ENCODE data around the gene NHERF1. TPM values are rescaled to one million over a fixed set of nuclear protein-coding genes. Genes with fewer than 3 reads are reported as not detected.

The NHERF1 gene
- total RNA-seq, 2 experiments from 2014 or later: 136 TPM

- Mint-ChIP-seq H3K4me1 (ENCODE audit: low read depth) (peaks cover 74% of the 10 kb centered on the region), H3K4me3 (no peak overlapping the region), H3K27ac (peak overlapping the region; percentile 88), H3K9me3 (peaks cover 7% of the 10 kb centered on the region), H3K27me3 (no peaks in the 10 kb centered on the region), H3K36me3 (no peaks in the 10 kb centered on the region)
- DNase-seq: no peak
- intact Hi-C loops (cut with micrococcal nuclease): loop anchor here (1.0 to 10.0 kb wide), 4 partner anchors 15 to 529 kb away; partner anchors contain the start of gene TTYH2
- ChIA-PET CTCF (interaction anchor here (1.2 to 4.7 kb wide), 12 partner anchors 7 to 117 kb away, joined by 3 to 123 read pairs (median 30); partner anchors contain the start of genes GRIN2C and RAB37), POLR2A (no interaction called here)
Observed at GRCh38 chr17:74743755-74744154, 4.7 kb upstream of the NHERF1 start.

- CTCF ChIA-PET: interaction anchor here (0.7 to 4.7 kb wide), 18 partner anchors 8 to 280 kb away, joined by 3 to 123 read pairs (median 12); partner anchors contain the start of genes FDXR, GRIN2C, NAT9 and RAB37
- no peaks in the 10 kb centered on the region for H3K36me3 Mint-ChIP-seq
- intact Hi-C loops (cut with micrococcal nuclease): loop anchor here (1.0 to 10.0 kb wide), 3 partner anchors 26 to 530 kb away; partner anchors contain the start of gene TTYH2
- H3K27me3 Mint-ChIP-seq: no peaks in the 10 kb centered on the region
- POLR2A ChIA-PET: no interaction called here
- H3K27ac Mint-ChIP-seq: peak overlapping the region; percentile 72
- peaks cover 68% of the 10 kb centered on the region for H3K4me1 Mint-ChIP-seq (ENCODE audit: low read depth)
- DNase-seq: no peak
- H3K4me3 Mint-ChIP-seq: no peak overlapping the region
- H3K9me3 Mint-ChIP-seq: peaks cover 7% of the 10 kb centered on the region
Observed at GRCh38 chr17:74744349-74744713, 4.1 kb upstream of the NHERF1 start.

- peak overlapping the region; percentile 72 for H3K27ac Mint-ChIP-seq
- no peak overlapping the region for H3K4me3 Mint-ChIP-seq
Observed at GRCh38 chr17:74744714-74745547, 3.5 kb upstream of the NHERF1 start.

GRCh38 chr17:74745548-74746177, 2.8 kb upstream of the NHERF1 start:
- Mint-ChIP-seq H3K36me3 (peaks cover 9% of the 10 kb centered on the region), H3K27me3 (no peaks in the 10 kb centered on the region), H3K4me3 (no peak overlapping the region), H3K27ac (no peak overlapping the region), H3K9me3 (peaks cover 7% of the 10 kb centered on the region), H3K4me1 (ENCODE audit: low read depth) (peaks cover 56% of the 10 kb centered on the region)
- intact Hi-C loops (cut with micrococcal nuclease): loop anchor here (1.0 to 10.0 kb wide), 3 partner anchors 35 to 531 kb away; partner anchors contain the start of gene TTYH2
- DNase-seq: no peak
- ChIA-PET POLR2A (interaction anchor here (1.0 to 1.3 kb wide), 3 partner anchors 31 to 233 kb away, joined by 3 read pairs; partner anchors contain the start of gene NAT9), CTCF (interaction anchor here (0.5 to 4.7 kb wide), 22 partner anchors 8 to 1372 kb away, joined by 3 to 123 read pairs (median 12); partner anchors contain the start of genes FDXR, GRIN2C, NAT9 and RAB37)

More at GRCh38 chr17:74744714-74745547, 3.5 kb upstream of the NHERF1 start:
- peak; percentile 92 for DNase-seq
- Mint-ChIP-seq H3K9me3 (peaks cover 7% of the 10 kb centered on the region), H3K27me3 (no peaks in the 10 kb centered on the region), H3K4me1 (ENCODE audit: low read depth) (peaks cover 64% of the 10 kb centered on the region), H3K36me3 (peaks cover 6% of the 10 kb centered on the region)
- intact Hi-C loops (cut with micrococcal nuclease): loop anchor here (1.0 to 10.0 kb wide), 4 partner anchors 25 to 530 kb away; partner anchors contain the start of gene TTYH2
- CTCF ChIA-PET: interaction anchor here (0.5 to 4.7 kb wide), 24 partner anchors 8 to 1371 kb away, joined by 3 to 123 read pairs (median 10); partner anchors contain the start of genes FDXR, GRIN2C, NAT9 and RAB37
- POLR2A ChIA-PET: interaction anchor here (1.0 to 1.3 kb wide), 3 partner anchors 32 to 233 kb away, joined by 3 read pairs; partner anchors contain the start of gene NAT9

- ChIA-PET CTCF (interaction anchor here (1.2 to 4.7 kb wide), 14 partner anchors 8 to 214 kb away, joined by 4 to 123 read pairs (median 25); partner anchors contain the start of genes FDXR, GRIN2C and RAB37), POLR2A (interaction anchor here (1.1 to 1.3 kb wide), 2 partner anchors 10 to 30 kb away, joined by 3 read pairs; partner anchors contain the start of gene NAT9)
- Mint-ChIP-seq H3K9me3 (peaks cover 7% of the 10 kb centered on the region), H3K4me3 (no peak overlapping the region), H3K4me1 (ENCODE audit: low read depth) (peaks cover 53% of the 10 kb centered on the region), H3K27ac (peak overlapping the region; percentile 63), H3K36me3 (peaks cover 14% of the 10 kb centered on the region), H3K27me3 (no peaks in the 10 kb centered on the region)
- no peak for DNase-seq
- intact Hi-C loops (cut with micrococcal nuclease): loop anchor here (1.0 to 10.0 kb wide), 3 partner anchors 34 to 532 kb away; partner anchors contain the start of gene TTYH2
Observed at GRCh38 chr17:74746376-74746775, 2.1 kb upstream of the NHERF1 start.

- CTCF ChIA-PET: interaction anchor here (1.2 to 4.7 kb wide), 12 partner anchors 10 to 214 kb away, joined by 4 to 123 read pairs (median 28); partner anchors contain the start of genes FDXR, GRIN2C and RAB37
- peak; percentile 40 for DNase-seq
- H3K4me1 Mint-ChIP-seq (ENCODE audit: low read depth): peaks cover 52% of the 10 kb centered on the region
- no peaks in the 10 kb centered on the region for H3K27me3 Mint-ChIP-seq
- H3K27ac Mint-ChIP-seq: peak overlapping the region; percentile 63
- POLR2A ChIA-PET: interaction anchor here (0.6 to 1.1 kb wide), 3 partner anchors 9 to 590 kb away, joined by 3 read pairs; no protein-coding TSS in a partner anchor
- H3K9me3 Mint-ChIP-seq: peaks cover 7% of the 10 kb centered on the region
- peaks cover 15% of the 10 kb centered on the region for H3K36me3 Mint-ChIP-seq
- peak overlapping the region; percentile 68 for H3K4me3 Mint-ChIP-seq
- intact Hi-C loops (cut with micrococcal nuclease): loop anchor here (1.0 to 10.0 kb wide), 3 partner anchors 33 to 532 kb away; partner anchors contain the start of gene TTYH2
Observed at GRCh38 chr17:74746922-74747321, 1.5 kb upstream of the NHERF1 start.

- peaks cover 26% of the 10 kb centered on the region for H3K36me3 Mint-ChIP-seq
- DNase-seq: no peak
- ChIA-PET POLR2A (interaction anchor here (4.4 kb wide), 1 partner anchor 28 kb away, joined by 24 read pairs; the partner anchor contains the start of gene NAT9), CTCF (interaction anchor here (1.2 to 4.7 kb wide), 5 partner anchors 11 to 95 kb away, joined by 3 to 75 read pairs (median 23); partner anchors contain the start of gene RAB37)
- H3K4me3 Mint-ChIP-seq: peak overlapping the region; percentile 68
- intact Hi-C loops (cut with micrococcal nuclease): loop anchor here (1.0 to 10.0 kb wide), 4 partner anchors 22 to 533 kb away; partner anchors contain the start of genes NAT9 and TTYH2
- H3K27ac Mint-ChIP-seq: no peak overlapping the region
- H3K9me3 Mint-ChIP-seq: peaks cover 7% of the 10 kb centered on the region
- peaks cover 52% of the 10 kb centered on the region for H3K4me1 Mint-ChIP-seq (ENCODE audit: low read depth)
- no peaks in the 10 kb centered on the region for H3K27me3 Mint-ChIP-seq
Observed at GRCh38 chr17:74748279-74748528, 224 bp upstream of the NHERF1 start.

- Mint-ChIP-seq H3K9me3 (no peaks in the 10 kb centered on the region), H3K36me3 (peaks cover 27% of the 10 kb centered on the region), H3K27me3 (no peaks in the 10 kb centered on the region), H3K4me3 (peak overlapping the region; percentile 84), H3K27ac (peak overlapping the region; percentile 85), H3K4me1 (ENCODE audit: low read depth) (peaks cover 50% of the 10 kb centered on the region)
- intact Hi-C loops (cut with micrococcal nuclease): loop anchor here (5.0 to 10.0 kb wide), 2 partner anchors 467 to 535 kb away; partner anchors contain the start of gene TTYH2
- peak; percentile 76 for DNase-seq
- CTCF ChIA-PET: interaction anchor here (0.6 to 14.9 kb wide), 15 partner anchors 10 to 432 kb away, joined by 3 to 176 read pairs (median 4); partner anchors contain the start of gene RAB37
- POLR2A ChIA-PET: interaction anchor here (0.9 to 4.4 kb wide), 12 partner anchors 9 to 263 kb away, joined by 3 to 24 read pairs (median 8); partner anchors contain the start of genes FDXR, MRPL58, NAT9 and RAB37
Observed at GRCh38 chr17:74749279-74750038, 1.0 kb downstream of the NHERF1 start.

GRCh38 chr17:74750039-74750326, 1.6 kb downstream of the NHERF1 start:
- Mint-ChIP-seq H3K36me3 (peaks cover 27% of the 10 kb centered on the region), H3K4me1 (ENCODE audit: low read depth) (peaks cover 50% of the 10 kb centered on the region), H3K27me3 (no peaks in the 10 kb centered on the region), H3K9me3 (no peaks in the 10 kb centered on the region), H3K27ac (peak overlapping the region; percentile 85), H3K4me3 (peak overlapping the region; percentile 84)
- DNase-seq: no peak
- ChIA-PET CTCF (interaction anchor here (0.7 to 14.9 kb wide), 16 partner anchors 9 to 431 kb away, joined by 3 to 176 read pairs (median 3); partner anchors contain the start of genes FDXR and RAB37), POLR2A (interaction anchor here (0.9 to 4.4 kb wide), 12 partner anchors 9 to 262 kb away, joined by 3 to 24 read pairs (median 8); partner anchors contain the start of genes FDXR, MRPL58, NAT9 and RAB37)
- intact Hi-C loops (cut with micrococcal nuclease): no loop called here

- Mint-ChIP-seq H3K27me3 (no peaks in the 10 kb centered on the region), H3K9me3 (no peaks in the 10 kb centered on the region), H3K27ac (peak overlapping the region; percentile 85), H3K36me3 (peaks cover 27% of the 10 kb centered on the region), H3K4me1 (ENCODE audit: low read depth) (peaks cover 55% of the 10 kb centered on the region), H3K4me3 (peak overlapping the region; percentile 84)
- intact Hi-C loops (cut with micrococcal nuclease): loop anchor here (1.0 kb wide), 1 partner anchor 9 kb away; no protein-coding TSS in a partner anchor
- CTCF ChIA-PET: interaction anchor here (0.7 to 14.9 kb wide), 16 partner anchors 9 to 208 kb away, joined by 3 to 176 read pairs (median 5); partner anchors contain the start of genes FDXR, NAT9 and RAB37
- POLR2A ChIA-PET: interaction anchor here (0.9 to 4.4 kb wide), 12 partner anchors 8 to 262 kb away, joined by 3 to 24 read pairs (median 6); partner anchors contain the start of genes FDXR, MRPL58, NAT9 and RAB37
- DNase-seq: peak; percentile 40
Observed at GRCh38 chr17:74750327-74751069, 2.1 kb downstream of the NHERF1 start.
